Measurements from ENCODE around the gene TOR1B. TPM values are rescaled to one million over a fixed set of nuclear protein-coding genes. Genes with fewer than 3 reads are reported as not detected.

Gene TOR1B
- total RNA-seq, 2 experiments from 2014 or later = 13.3 to 14.9 TPM

DNA sequence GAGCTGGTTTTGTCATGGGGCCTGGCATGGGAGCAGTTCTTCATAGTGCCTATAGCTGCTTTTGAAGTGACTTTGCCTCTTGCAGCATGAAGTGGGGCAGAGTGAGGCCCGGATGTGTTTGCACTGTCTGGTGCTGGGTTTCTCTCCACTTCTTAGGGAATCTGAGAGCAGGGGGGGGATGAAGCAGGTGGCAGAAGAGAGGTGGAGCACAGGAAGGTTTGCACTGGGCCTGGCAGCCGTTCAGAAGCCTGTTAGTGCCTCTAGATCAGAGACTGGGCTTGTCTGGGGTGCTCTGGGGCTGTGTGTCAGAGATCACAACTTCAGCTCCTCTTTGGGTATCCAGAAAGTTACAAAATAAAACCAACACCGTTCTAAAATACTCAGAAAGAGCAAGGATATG is 50.6 kb downstream of the TOR1B start:
- no peaks in the 10 kb centered on the region for H4K20me1 ChIP-seq (ENCODE audit: insufficient read depth, low read length)

DNA sequence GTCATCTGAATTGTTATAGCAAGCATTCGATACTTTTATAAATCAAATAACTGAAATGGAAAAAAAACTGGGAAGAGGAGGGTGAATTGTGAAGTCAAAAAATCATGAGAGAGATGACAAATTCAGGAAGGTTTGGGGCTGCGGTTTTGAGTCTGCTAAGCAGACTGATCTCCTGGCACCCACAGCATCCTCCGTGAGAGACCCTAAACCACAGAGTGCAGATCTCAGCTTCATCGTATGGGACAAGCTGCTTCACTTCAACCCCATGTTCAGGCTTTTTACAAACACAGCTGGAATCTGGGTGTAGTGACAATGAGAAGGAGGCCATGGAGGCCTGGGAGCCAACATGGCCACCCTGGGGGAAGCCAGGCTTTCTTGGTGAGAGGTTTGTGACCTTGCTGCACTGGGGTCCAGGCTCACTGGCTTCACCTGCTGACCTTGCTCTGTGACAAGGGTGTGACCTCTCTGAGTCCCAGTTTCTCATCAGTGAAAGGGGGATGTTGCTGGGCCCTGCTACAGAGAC is 51.7 kb downstream of the TOR1B start:
- Histone ChIP-seq H3K4me1 (ENCODE audit: insufficient read depth, low read length, poor library complexity, severe bottlenecking) (no peaks in the 10 kb centered on the region), H3K9me3 (ENCODE audit: low read length) (no peaks in the 10 kb centered on the region), H2AFZ (ENCODE audit: low read length) (no peak overlapping the region), H3K36me3 (ENCODE audit: insufficient read depth, low read length) (peaks cover 27% of the 10 kb centered on the region), H3K9me2 (ENCODE audit: insufficient read depth, low read length) (no peaks in the 10 kb centered on the region), H3K4me3 (ENCODE audit: low read depth, low read length, poor library complexity, severe bottlenecking) (no peak overlapping the region), H3K27ac (ENCODE audit: low read depth, low read length, poor library complexity, severe bottlenecking) (no peak overlapping the region), H3K4me2 (ENCODE audit: low read length) (no peak overlapping the region), H3K79me2 (ENCODE audit: insufficient read depth, low read depth, low read length) (no peaks in the 10 kb centered on the region), H4K20me1 (ENCODE audit: insufficient read depth, low read length) (no peaks in the 10 kb centered on the region)
- POLR2A ChIA-PET = no interaction called here
- no peak for DNase-seq (ENCODE audit: low spot score)
- TF ChIP-seq, protein P1, sequence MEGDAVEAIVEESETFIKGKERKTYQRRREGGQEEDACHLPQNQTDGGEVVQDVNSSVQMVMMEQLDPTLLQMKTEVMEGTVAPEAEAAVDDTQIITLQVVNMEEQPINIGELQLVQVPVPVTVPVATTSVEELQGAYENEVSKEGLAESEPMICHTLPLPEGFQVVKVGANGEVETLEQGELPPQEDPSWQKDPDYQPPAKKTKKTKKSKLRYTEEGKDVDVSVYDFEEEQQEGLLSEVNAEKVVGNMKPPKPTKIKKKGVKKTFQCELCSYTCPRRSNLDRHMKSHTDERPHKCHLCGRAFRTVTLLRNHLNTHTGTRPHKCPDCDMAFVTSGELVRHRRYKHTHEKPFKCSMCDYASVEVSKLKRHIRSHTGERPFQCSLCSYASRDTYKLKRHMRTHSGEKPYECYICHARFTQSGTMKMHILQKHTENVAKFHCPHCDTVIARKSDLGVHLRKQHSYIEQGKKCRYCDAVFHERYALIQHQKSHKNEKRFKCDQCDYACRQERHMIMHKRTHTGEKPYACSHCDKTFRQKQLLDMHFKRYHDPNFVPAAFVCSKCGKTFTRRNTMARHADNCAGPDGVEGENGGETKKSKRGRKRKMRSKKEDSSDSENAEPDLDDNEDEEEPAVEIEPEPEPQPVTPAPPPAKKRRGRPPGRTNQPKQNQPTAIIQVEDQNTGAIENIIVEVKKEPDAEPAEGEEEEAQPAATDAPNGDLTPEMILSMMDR (conservative IDR thresholded peaks at IDR 0.05; ENCODE audit: low read length) = no peak
- TF ChIP-seq EZH2phosphoT487 (IDR thresholded peaks at IDR 0.05; ENCODE audit: borderline replicate concordance, low read depth, low read length) = no peak
- BruUV-seq (replicated peaks) = no TSS peak
- intact Hi-C loops (cut with micrococcal nuclease; ENCODE audit: unreplicated experiment) = no loop called here
- CTCF ChIA-PET (ENCODE audit: unreplicated experiment) = no interaction called here

More for the DNA sequence above, 50.6 kb downstream of the TOR1B start:
- Histone ChIP-seq H2AFZ (ENCODE audit: low read length) (no peak overlapping the region), H3K4me3 (ENCODE audit: low read depth, low read length, poor library complexity, severe bottlenecking) (no peak overlapping the region), H3K4me1 (ENCODE audit: insufficient read depth, low read length, poor library complexity, severe bottlenecking) (no peaks in the 10 kb centered on the region), H3K9me3 (ENCODE audit: low read length) (no peaks in the 10 kb centered on the region), H3K36me3 (ENCODE audit: insufficient read depth, low read length) (peaks cover 27% of the 10 kb centered on the region), H3K79me2 (ENCODE audit: insufficient read depth, low read depth, low read length) (no peaks in the 10 kb centered on the region), H3K4me2 (ENCODE audit: low read length) (no peak overlapping the region), H3K27ac (ENCODE audit: low read depth, low read length, poor library complexity, severe bottlenecking) (no peak overlapping the region), H3K9me2 (ENCODE audit: insufficient read depth, low read length) (no peaks in the 10 kb centered on the region)
- TF ChIP-seq, protein P1 (conservative IDR thresholded peaks at IDR 0.05; ENCODE audit: low read length) = no peak
- no peak for TF ChIP-seq EZH2phosphoT487 (IDR thresholded peaks at IDR 0.05; ENCODE audit: borderline replicate concordance, low read depth, low read length)
- DNase-seq (ENCODE audit: low spot score) = no peak
- no TSS peak for BruUV-seq (replicated peaks)
- ChIA-PET CTCF (ENCODE audit: unreplicated experiment) (no interaction called here), POLR2A (no interaction called here)
- intact Hi-C loops (cut with micrococcal nuclease; ENCODE audit: unreplicated experiment) = no loop called here

DNA sequence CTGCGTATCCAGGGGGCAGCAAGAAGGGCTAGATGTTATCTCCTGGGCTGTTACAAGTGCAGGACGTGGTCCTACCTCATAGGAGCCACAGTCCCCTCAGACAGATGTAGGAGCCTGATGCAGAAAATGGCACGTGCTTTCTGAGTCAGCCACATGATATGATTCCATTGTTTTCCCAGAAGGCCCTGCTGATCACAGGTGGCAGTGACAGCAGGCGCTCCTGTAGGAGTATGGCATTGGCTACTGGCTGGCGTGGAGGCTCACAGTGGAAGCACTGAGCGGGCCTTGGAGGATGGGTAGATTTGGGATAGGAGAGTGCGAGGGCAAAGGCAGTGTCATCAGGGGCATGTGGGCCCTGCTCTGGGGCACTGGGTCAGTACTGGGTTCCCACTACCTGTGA is 54.2 kb downstream of the TOR1B start:
- no peaks in the 10 kb centered on the region for H3K4me1 ChIP-seq (ENCODE audit: insufficient read depth, low read length, poor library complexity, severe bottlenecking)

More for the DNA sequence above, 54.2 kb downstream of the TOR1B start:
- TF ChIP-seq, protein P1 (conservative IDR thresholded peaks at IDR 0.05; ENCODE audit: low read length) = no peak
- no peak for TF ChIP-seq EZH2phosphoT487 (IDR thresholded peaks at IDR 0.05; ENCODE audit: borderline replicate concordance, low read depth, low read length)
- no peak overlapping the region for H2AFZ ChIP-seq (ENCODE audit: low read length)
- ChIA-PET POLR2A (interaction anchor here (0.6 kb wide), 1 partner anchor 264 kb away, joined by 3 read pairs; no protein-coding TSS in a partner anchor), CTCF (ENCODE audit: unreplicated experiment) (no interaction called here)
- no peak overlapping the region for H3K4me2 ChIP-seq (ENCODE audit: low read length)
- no peaks in the 10 kb centered on the region for H3K79me2 ChIP-seq (ENCODE audit: insufficient read depth, low read depth, low read length)
- no peaks in the 10 kb centered on the region for H4K20me1 ChIP-seq (ENCODE audit: insufficient read depth, low read length)
- no peaks in the 10 kb centered on the region for H3K9me2 ChIP-seq (ENCODE audit: insufficient read depth, low read length)
- no peak overlapping the region for H3K4me3 ChIP-seq (ENCODE audit: low read depth, low read length, poor library complexity, severe bottlenecking)
- no peak overlapping the region for H3K27ac ChIP-seq (ENCODE audit: low read depth, low read length, poor library complexity, severe bottlenecking)
- intact Hi-C loops (cut with micrococcal nuclease; ENCODE audit: unreplicated experiment) = no loop called here
- no peak for DNase-seq (ENCODE audit: low spot score)
- peaks cover 41% of the 10 kb centered on the region for H3K36me3 ChIP-seq (ENCODE audit: insufficient read depth, low read length)
- H3K9me3 ChIP-seq (ENCODE audit: low read length) = no peaks in the 10 kb centered on the region
- no TSS peak for BruUV-seq (replicated peaks)
